ENCODE measurements around the gene EFCAB13. TPM values are rescaled to one million over a fixed set of nuclear protein-coding genes. Genes with fewer than 3 reads are reported as not detected.

EFCAB13 gene
- polyA plus RNA-seq, 2 of the 4 experiments (the other 2 are of a cell fraction), result 2.9 to 6.0 TPM

GRCh38 chr17:47300718-47301117 lies 23.0 kb upstream of the EFCAB13 start:
- POLR2A ChIA-PET, result no interaction called here
- no peak for TF ChIP-seq NPAS2 (CRISPR knock-in tag; IDR thresholded peaks at IDR 0.05; ENCODE audit: borderline replicate concordance)
- no peak for TF ChIP-seq HOXB5 (CRISPR knock-in tag; IDR thresholded peaks at IDR 0.05)
- no peak for TF ChIP-seq ZC3H11A (IDR thresholded peaks at IDR 0.05)
- no peak for TF ChIP-seq ZFP36 (IDR thresholded peaks at IDR 0.05; ENCODE audit: borderline replicate concordance, partially characterized antibody)
- TF ChIP-seq USF2 (IDR thresholded peaks at IDR 0.05), result no peak
- no peak for TF ChIP-seq KDM1A (IDR thresholded peaks at IDR 0.05; ENCODE audit: low read depth)
- no peak for TF ChIP-seq REST (IDR thresholded peaks at IDR 0.05)
- TF ChIP-seq JUN (IDR thresholded peaks at IDR 0.05), result no peak
- TF ChIP-seq HMGXB4 (CRISPR knock-in tag; IDR thresholded peaks at IDR 0.05; ENCODE audit: borderline replicate concordance), result no peak
- TF ChIP-seq RAD21 (conservative IDR thresholded peaks at IDR 0.05 in 1 of 2, IDR thresholded peaks at IDR 0.05 in 1 of 2), result no peak
- TF ChIP-seq EHF (CRISPR knock-in tag; IDR thresholded peaks at IDR 0.05), result no peak
- TF ChIP-seq ELK1 (IDR thresholded peaks at IDR 0.05; ENCODE audit: low read depth, low read length), result no peak
- TF ChIP-seq POLR2AphosphoS2 (conservative IDR thresholded peaks at IDR 0.05; ENCODE audit: low read length), result no peak
- no peak for TF ChIP-seq MAX (IDR thresholded peaks at IDR 0.05)
- no peak for TF ChIP-seq CBX8 (IDR thresholded peaks at IDR 0.05)
- TF ChIP-seq RFX5 (IDR thresholded peaks at IDR 0.05), result no peak
- no peak for TF ChIP-seq TFCP2L1 (CRISPR knock-in tag; IDR thresholded peaks at IDR 0.05)
- TF ChIP-seq POLR2A (IDR thresholded peaks at IDR 0.05; ENCODE audit: low read length), result no peak
- TF ChIP-seq RNF2 (IDR thresholded peaks at IDR 0.05; ENCODE audit: borderline replicate concordance, low read depth), result no peak
- Histone ChIP-seq H3K4me1 (peaks cover 9% of the 10 kb centered on the region), H3K27ac (no peak overlapping the region), H3K9me3 (peaks cover 13% of the 10 kb centered on the region; the same call in 2 of the 3 replicates), H3K4me2 (no peak overlapping the region), H3K4me3 (no peak overlapping the region)
- 64% methylated on average over 1 of the region's 1 CpG for WGBS (ENCODE audit: missing lambda C conversion rate)
- DNase-seq (ENCODE audit: low read depth in 1 of 2, low spot score in 1 of 2), result no peak
- no peak for ATAC-seq
- no peak for FAIRE-seq
- CTCF ChIA-PET, result interaction anchor here (0.6 to 5.2 kb wide), 8 partner anchors 9 to 315 kb away, joined by 3 to 22 read pairs (median 4); no protein-coding TSS in a partner anchor

- FAIRE-seq (no peak), ATAC-seq (no peak), DNase-seq (ENCODE audit: low read depth in 1 of 2, low spot score in 1 of 2) (no peak)
- peaks cover 13% of the 10 kb centered on the region for H3K4me1 ChIP-seq
- ChIA-PET CTCF (interaction anchor here (0.8 to 5.2 kb wide), 7 partner anchors 9 to 315 kb away, joined by 3 to 22 read pairs (median 5); no protein-coding TSS in a partner anchor), POLR2A (no interaction called here)
- no peak overlapping the region for H3K4me3 ChIP-seq
- H3K4me2 ChIP-seq, result no peak overlapping the region
- TF ChIP-seq USF2 (IDR thresholded peaks at IDR 0.05) (no peak), JUN (IDR thresholded peaks at IDR 0.05) (no peak), FOSB (CRISPR knock-in tag; IDR thresholded peaks at IDR 0.05) (no peak), TP53 (CRISPR knock-in tag; IDR thresholded peaks at IDR 0.05) (no peak), REST (IDR thresholded peaks at IDR 0.05) (no peak), KDM1A (IDR thresholded peaks at IDR 0.05; ENCODE audit: low read depth) (no peak), EHF (CRISPR knock-in tag; IDR thresholded peaks at IDR 0.05) (no peak), POLR2AphosphoS2 (conservative IDR thresholded peaks at IDR 0.05; ENCODE audit: low read length) (no peak)
- H3K9me3 ChIP-seq, result peaks cover 13% of the 10 kb centered on the region; the same call in 2 of the 3 replicates
- H3K27ac ChIP-seq, result no peak overlapping the region
- WGBS (ENCODE audit: missing lambda C conversion rate), result 36% methylated on average over 3 of the region's 3 CpGs
Measured at GRCh38 chr17:47301161-47301560, 22.6 kb upstream of the EFCAB13 start.

All from A549 (cell line).